PFSK-1 (cell line): ENCODE data around the gene ASCL1.

Source experiments
- FOXP2 ChIP-seq: optimal IDR thresholded peaks from 2 replicates; pipeline ENCODE3; 2011; ENCODE audit warnings: borderline replicate concordance, control low read depth, inconsistent platforms; ENCODE audit not compliant: insufficient read depth; ENCODE audit errors: extremely low read length, extremely low read depth
- POLR2AphosphoS5 ChIP-seq: IDR thresholded peaks from 2 replicates; pipeline ENCODE4 v1.6.1; 2012; ENCODE audit warnings: low read depth, mild to moderate bottlenecking, control low read depth, low read length, moderate library complexity
- REST ChIP-seq, 2 experiments: IDR thresholded peaks; 2 replicates each; pipeline versions ENCODE4 v1.6.1 to v1.8.0; 2011 to 2012; ENCODE audit warnings: low read depth in 2 of 2, low read length in 2 of 2, control low read depth in 1 of 2, inconsistent platforms in 1 of 2, mild to moderate bottlenecking in 1 of 2, moderate library complexity in 1 of 2; ENCODE audit not compliant: insufficient read depth in 1 of 2
- SIN3A ChIP-seq: IDR thresholded peaks from 2 replicates; pipeline ENCODE4 v1.6.1; 2012; ENCODE audit warnings: mild to moderate bottlenecking, low read length, moderate library complexity, borderline replicate concordance; ENCODE audit not compliant: insufficient read depth
- TAF1 ChIP-seq: IDR thresholded peaks from 2 replicates; pipeline ENCODE4 v1.6.1; 2012; ENCODE audit warnings: low read length, control low read depth, borderline replicate concordance; ENCODE audit not compliant: insufficient read depth

Gene ASCL1

GRCh38 chr12:102955926-102956737 lies 1.3 kb upstream of the ASCL1 start:
- TF ChIP-seq FOXP2: no peak
- no peak for TF ChIP-seq REST (IDR thresholded peaks at IDR 0.05; ENCODE audit: insufficient read depth in 1 of 2, low read depth in 2 of 2, low read length in 2 of 2)

GRCh38 chr12:102956738-102957327 lies 641 bp upstream of the ASCL1 start:
- TF ChIP-seq REST (IDR thresholded peaks at IDR 0.05; ENCODE audit: insufficient read depth in 1 of 2, low read depth in 2 of 2, low read length in 2 of 2) (no peak), TAF1 (no peak), SIN3A (no peak), POLR2AphosphoS5 (no peak), FOXP2 (no peak)

DNA sequence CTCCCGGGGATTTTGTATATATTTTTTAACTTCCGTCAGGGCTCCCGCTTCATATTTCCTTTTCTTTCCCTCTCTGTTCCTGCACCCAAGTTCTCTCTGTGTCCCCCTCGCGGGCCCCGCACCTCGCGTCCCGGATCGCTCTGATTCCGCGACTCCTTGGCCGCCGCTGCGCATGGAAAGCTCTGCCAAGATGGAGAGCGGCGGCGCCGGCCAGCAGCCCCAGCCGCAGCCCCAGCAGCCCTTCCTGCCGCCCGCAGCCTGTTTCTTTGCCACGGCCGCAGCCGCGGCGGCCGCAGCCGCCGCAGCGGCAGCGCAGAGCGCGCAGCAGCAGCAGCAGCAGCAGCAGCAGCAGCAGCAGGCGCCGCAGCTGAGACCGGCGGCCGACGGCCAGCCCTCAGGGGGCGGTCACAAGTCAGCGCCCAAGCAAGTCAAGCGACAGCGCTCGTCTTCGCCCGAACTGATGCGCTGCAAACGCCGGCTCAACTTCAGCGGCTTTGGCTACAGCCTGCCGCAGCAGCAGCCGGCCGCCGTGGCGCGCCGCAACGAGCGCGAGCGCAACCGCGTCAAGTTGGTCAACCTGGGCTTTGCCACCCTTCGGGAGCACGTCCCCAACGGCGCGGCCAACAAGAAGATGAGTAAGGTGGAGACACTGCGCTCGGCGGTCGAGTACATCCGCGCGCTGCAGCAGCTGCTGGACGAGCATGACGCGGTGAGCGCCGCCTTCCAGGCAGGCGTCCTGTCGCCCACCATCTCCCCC lies 777 bp downstream of the ASCL1 start:
- TF ChIP-seq POLR2AphosphoS5 (no peak), TAF1 (no peak), SIN3A (no peak)

- TF ChIP-seq SIN3A (no peak), FOXP2 (no peak), REST (IDR thresholded peaks at IDR 0.05; ENCODE audit: insufficient read depth in 1 of 2, low read depth in 2 of 2, low read length in 2 of 2) (no peak), POLR2AphosphoS5 (no peak), TAF1 (no peak)
Measured at GRCh38 chr12:102958830-102959176, 1.3 kb downstream of the ASCL1 start.

- TF ChIP-seq POLR2AphosphoS5 (no peak), REST (IDR thresholded peaks at IDR 0.05; ENCODE audit: insufficient read depth in 1 of 2, low read depth in 2 of 2, low read length in 2 of 2) (no peak), TAF1 (no peak), SIN3A (no peak), FOXP2 (no peak)
Measured at GRCh38 chr12:102959391-102959790, 1.9 kb downstream of the ASCL1 start.
